Ectodermal cell (in vitro differentiated cells): ENCODE data around the gene GTF2IRD2.
"Not testable (repeated sequence)": the region's sequence is repeated elsewhere in the genome, so short reads cannot be mapped to it uniquely, and the experiment has no call there.

Experiments
- H3K27ac ChIP-seq: 2 replicates; pipeline ENCODE4 v1.7.0; 2013; ENCODE audit warnings: mild to moderate bottlenecking, low read depth, low read length; ENCODE audit not compliant: insufficient read depth, poor library complexity, severe bottlenecking
- H3K27me3 ChIP-seq: 2 replicates; pipeline ENCODE4 v1.7.0; 2013; ENCODE audit warnings: mild to moderate bottlenecking, low read length; ENCODE audit not compliant: insufficient read depth, control insufficient read depth, poor library complexity, severe bottlenecking
- H3K36me3 ChIP-seq: one replicate; pipeline ENCODE4 v1.7.0; 2013; ENCODE audit warnings: low read length; ENCODE audit not compliant: control insufficient read depth, insufficient read depth
- H3K4me1 ChIP-seq: one replicate; pipeline ENCODE4 v1.7.0; 2013; ENCODE audit warnings: low read length; ENCODE audit not compliant: control insufficient read depth, insufficient read depth
- H3K4me3 ChIP-seq: 2 replicates; pipeline ENCODE4 v1.7.0; 2013; ENCODE audit warnings: low read depth, low read length, control low read depth; ENCODE audit not compliant: insufficient read depth
- H3K9me3 ChIP-seq: 2 replicates; pipeline ENCODE4 v1.7.0; 2013; ENCODE audit warnings: mild to moderate bottlenecking, low read length, moderate library complexity; ENCODE audit not compliant: control insufficient read depth
- WGBS, 2 experiments: methylation state at CpG; one replicate each; pipeline ENCODE4 v1.1.7; 2013; ENCODE audit warnings: missing lambda C conversion rate in 2 of 2; 5-methylcytosine and 5-hydroxymethylcytosine counted together

GTF2IRD2 gene

GRCh38 chr7:74758982-74759381 lies 92.4 kb downstream of the GTF2IRD2 start:
- not testable (repeated sequence) for H3K9me3 ChIP-seq, H3K36me3 ChIP-seq, H3K27ac ChIP-seq, H3K4me1 ChIP-seq, H3K27me3 ChIP-seq, H3K4me3 ChIP-seq
- no CpG with 5 or more reads among the region's 3 CpGs for WGBS, 2 experiments

GRCh38 chr7:74758268-74758667 lies 93.1 kb downstream of the GTF2IRD2 start:
- not testable (repeated sequence) for H3K9me3 ChIP-seq, H3K27ac ChIP-seq, H3K36me3 ChIP-seq, H3K4me3 ChIP-seq, H3K27me3 ChIP-seq, H3K4me1 ChIP-seq
- no CpG with 5 or more reads among the region's 7 CpGs for WGBS, 2 experiments

GRCh38 chr7:74756673-74757072 lies 94.7 kb downstream of the GTF2IRD2 start:
- H3K27ac ChIP-seq, H3K36me3 ChIP-seq, H3K27me3 ChIP-seq, H3K4me3 ChIP-seq, H3K9me3 ChIP-seq, H3K4me1 ChIP-seq: not testable (repeated sequence)
- 98% methylated on average over 5 of the region's 5 CpGs; no CpG with 5 or more reads in 1 of the 2 experiments for WGBS, 2 experiments

GRCh38 chr7:74753921-74754482 lies 97.4 kb downstream of the GTF2IRD2 start:
- not testable (repeated sequence) for H3K4me3 ChIP-seq, H3K27me3 ChIP-seq, H3K4me1 ChIP-seq, H3K36me3 ChIP-seq, H3K9me3 ChIP-seq, H3K27ac ChIP-seq
- WGBS, 2 experiments, result no CpG with 5 or more reads among the region's 9 CpGs
